ENCODE data around the gene FAM8A1. TPM values are rescaled to one million over a fixed set of nuclear protein-coding genes. Genes with fewer than 3 reads are reported as not detected.

FAM8A1 gene
- total RNA-seq, 1 donor from 2014 or later: 29.8 TPM

GRCh38 chr6:17648745-17649144 lies 48.6 kb downstream of the FAM8A1 start:
- no peaks in the 10 kb centered on the region for H3K9me3 ChIP-seq
- no peak overlapping the region for H3K27ac ChIP-seq
- H3K36me3 ChIP-seq: peaks cover 87% of the 10 kb centered on the region
- no peak for TF ChIP-seq CTCF (IDR thresholded peaks at IDR 0.05)
- DNase-seq (no peak), ATAC-seq (no peak)
- no peak overlapping the region for H3K4me3 ChIP-seq
- intact Hi-C loops (cut with DNase I): no loop called here
- H3K27me3 ChIP-seq (ENCODE audit: low read depth): no peaks in the 10 kb centered on the region
- H3K4me1 ChIP-seq: peaks cover 8% of the 10 kb centered on the region

- Histone ChIP-seq H3K27me3 (ENCODE audit: low read depth) (no peaks in the 10 kb centered on the region), H3K9me3 (no peaks in the 10 kb centered on the region), H3K4me3 (no peak overlapping the region), H3K36me3 (peaks cover 80% of the 10 kb centered on the region), H3K27ac (no peak overlapping the region), H3K4me1 (peaks cover 8% of the 10 kb centered on the region)
- DNase-seq (no peak), ATAC-seq (no peak)
- intact Hi-C loops (cut with DNase I): no loop called here
- TF ChIP-seq CTCF (IDR thresholded peaks at IDR 0.05): no peak
Measured at GRCh38 chr6:17650656-17651309, 50.7 kb downstream of the FAM8A1 start.

GRCh38 chr6:17653198-17653882 lies 53.2 kb downstream of the FAM8A1 start:
- DNase-seq: no peak
- H3K36me3 ChIP-seq: peaks cover 74% of the 10 kb centered on the region

GRCh38 chr6:17656092-17656491 lies 56.0 kb downstream of the FAM8A1 start:
- H3K27ac ChIP-seq: no peak overlapping the region
- no peaks in the 10 kb centered on the region for H3K27me3 ChIP-seq (ENCODE audit: low read depth)
- ATAC-seq (no peak), DNase-seq (no peak)
- H3K9me3 ChIP-seq: no peaks in the 10 kb centered on the region
- H3K4me3 ChIP-seq: no peak overlapping the region
- H3K4me1 ChIP-seq: no peaks in the 10 kb centered on the region
- intact Hi-C loops (cut with DNase I): no loop called here
- TF ChIP-seq CTCF (IDR thresholded peaks at IDR 0.05): no peak
- H3K36me3 ChIP-seq: peaks cover 78% of the 10 kb centered on the region

More at GRCh38 chr6:17653198-17653882, 53.2 kb downstream of the FAM8A1 start:
- ATAC-seq: no peak
- TF ChIP-seq CTCF (IDR thresholded peaks at IDR 0.05): no peak
- intact Hi-C loops (cut with DNase I): no loop called here
- Histone ChIP-seq H3K4me3 (no peak overlapping the region), H3K27me3 (ENCODE audit: low read depth) (no peaks in the 10 kb centered on the region), H3K27ac (no peak overlapping the region), H3K4me1 (peaks cover 8% of the 10 kb centered on the region), H3K9me3 (no peaks in the 10 kb centered on the region)

GRCh38 chr6:17656644-17657043 lies 56.5 kb downstream of the FAM8A1 start:
- H3K36me3 ChIP-seq: peaks cover 78% of the 10 kb centered on the region
- no peaks in the 10 kb centered on the region for H3K4me1 ChIP-seq
- H3K27me3 ChIP-seq (ENCODE audit: low read depth): no peaks in the 10 kb centered on the region
- intact Hi-C loops (cut with DNase I): no loop called here
- no peak overlapping the region for H3K4me3 ChIP-seq
- DNase-seq (no peak), ATAC-seq (no peak)
- no peak for TF ChIP-seq CTCF (IDR thresholded peaks at IDR 0.05)
- H3K9me3 ChIP-seq: no peaks in the 10 kb centered on the region
- no peak overlapping the region for H3K27ac ChIP-seq

Other genes with a start within 250 kb of the FAM8A1 start
- gene CAP2, start 206.7 kb upstream of the FAM8A1 start, total RNA-seq: 4.7 TPM
- gene NUP153, start 106.6 kb downstream of the FAM8A1 start, total RNA-seq: 30.5 TPM

Measured in lower lobe of right lung (tissue), 2 donors.